B cell (primary cell): Measurements from ENCODE around the gene ELMOD3. TPM values are rescaled to one million over a fixed set of nuclear protein-coding genes. Genes with fewer than 3 reads are reported as not detected.

Experiments
- ATAC-seq: fragments of 200-7000 bp; cut with Tn5 transposase; one replicate; pipeline ENCODE4 v1.10.0; 2021; ENCODE audit warnings: low read depth, mild to moderate bottlenecking, moderate number of reproducible peaks, moderate library complexity
- CTCF ChIA-PET: fragments of 350-600 bp; sonication (Branson Sonifier 250); formaldehyde crosslinking; loops from one replicate; lab custom pipeline; 2021; ENCODE audit warnings: antibody characterized with exemption, inconsistent platforms; lab: Charles Lee
- POLR2A ChIA-PET: fragments of 350-600 bp; sonication (Branson Sonifier 250); formaldehyde crosslinking; loops from one replicate; lab custom pipeline; 2021; ENCODE audit warnings: antibody characterized with exemption; lab: Charles Lee
- DNase-seq: peaks from one replicate; pipeline ENCODE4 v3.0.0; 2013
- H2AFZ ChIP-seq: 2 replicates; pipeline ENCODE4 v1.6.1; 2012; ENCODE audit warnings: mild to moderate bottlenecking, low read depth, low read length; ENCODE audit not compliant: insufficient read depth, poor library complexity, severe bottlenecking
- H3K27ac ChIP-seq, 2 donors: 1 replicate in 1 of 2; 2 replicates in 1 of 2; pipeline ENCODE4 v1.5.1; 2012 to 2013; ENCODE audit warnings: low read length in 2 of 2, mild to moderate bottlenecking in 2 of 2, moderate library complexity in 1 of 2
- H3K27me3 ChIP-seq, 4 experiments: fragments of 200-600 bp in 1 of 4; sonication (generic) in 1 of 4; replicated peaks in 1 of 4; 1 replicate in 2 of 4; 2 replicates in 2 of 4; pipeline versions ENCODE4 v1.6.1 to v1.7.0; 2013 to 2016; ENCODE audit warnings: low read length in 3 of 4, mild to moderate bottlenecking in 2 of 4, mixed read lengths in 1 of 4, moderate library complexity in 1 of 4; ENCODE audit not compliant: insufficient read depth in 4 of 4, control insufficient read depth in 3 of 4; ENCODE audit errors: control extremely low read depth in 1 of 4
- H3K36me3 ChIP-seq, 2 experiments: replicated peaks in 1 of 2; 1 replicate in 1 of 2; 2 replicates in 1 of 2; pipeline versions ENCODE4 v1.6.1 to v1.7.1; 2013; ENCODE audit warnings: low read length in 1 of 2; ENCODE audit not compliant: insufficient read depth in 2 of 2, control insufficient read depth in 1 of 2; ENCODE audit errors: control extremely low read depth in 1 of 2, extremely low read depth in 1 of 2
- H3K4me1 ChIP-seq, 2 donors: fragments of 200-600 bp in 1 of 2; sonication (generic) in 1 of 2; 1 replicate in 1 of 2; 2 replicates in 1 of 2; pipeline versions ENCODE4 v1.5.1 to v1.6.1; 2013 to 2017; ENCODE audit warnings: low read length in 2 of 2; ENCODE audit not compliant: control insufficient read depth in 2 of 2, insufficient read depth in 2 of 2
- H3K4me2 ChIP-seq: replicated peaks from 2 replicates; pipeline ENCODE3; 2012; ENCODE audit warnings: mild to moderate bottlenecking, low read depth, low read length; ENCODE audit not compliant: poor library complexity, severe bottlenecking
- H3K4me3 ChIP-seq, 5 experiments: fragments of 200-600 bp in 1 of 5; sonication (generic) in 1 of 5; 1 replicate in 3 of 5; 2 replicates in 2 of 5; pipeline versions ENCODE4 v1.5.1 to v1.7.0; 2011 to 2016; ENCODE audit warnings: low read length in 4 of 5, mild to moderate bottlenecking in 4 of 5, low read depth in 2 of 5, control low read depth in 1 of 5, moderate library complexity in 1 of 5; ENCODE audit not compliant: insufficient read depth in 1 of 5; ENCODE audit errors: control extremely low read depth in 1 of 5, extremely low read depth in 1 of 5
- H3K79me2 ChIP-seq: fragments of 200-600 bp; sonication (generic); one replicate; pipeline ENCODE4 v1.6.0; 2016; ENCODE audit warnings: low read length; ENCODE audit not compliant: control insufficient read depth, insufficient read depth
- H3K9ac ChIP-seq: fragments of 200-600 bp; sonication (generic); 2 replicates; pipeline ENCODE4 v1.6.1; 2017; ENCODE audit warnings: mild to moderate bottlenecking, low read length, moderate library complexity
- H3K9me3 ChIP-seq, 3 donors: one replicate each; pipeline versions ENCODE4 v1.6.1 to v1.7.1; 2013; ENCODE audit warnings: low read length in 2 of 3; ENCODE audit not compliant: control insufficient read depth in 2 of 3, insufficient read depth in 1 of 3; ENCODE audit errors: control extremely low read depth in 1 of 3
- H4K20me1 ChIP-seq: 2 replicates; pipeline ENCODE4 v1.6.0; 2012; ENCODE audit warnings: mild to moderate bottlenecking, low read length; ENCODE audit not compliant: insufficient read depth, control insufficient read depth, poor library complexity, severe bottlenecking
- H3K27ac Mint-ChIP-seq: one replicate; pipeline ENCODE4 v1.8.0; 2021; ENCODE audit warnings: mixed read lengths
- H3K27me3 Mint-ChIP-seq: one replicate; pipeline ENCODE4 v1.8.0; 2021; ENCODE audit warnings: mixed read lengths
- H3K4me1 Mint-ChIP-seq: one replicate; pipeline ENCODE4 v1.8.0; 2021; ENCODE audit warnings: mixed read lengths
- H3K4me3 Mint-ChIP-seq: one replicate; pipeline ENCODE4 v1.8.0; 2021; ENCODE audit warnings: mixed read lengths
- H3K9me3 Mint-ChIP-seq: one replicate; pipeline ENCODE4 v1.8.0; 2022; ENCODE audit warnings: mixed read lengths; ENCODE audit not compliant: insufficient read depth
- EZH2 ChIP-seq: IDR thresholded peaks from 2 replicates; pipeline ENCODE4 v1.6.1; 2012; ENCODE audit warnings: borderline replicate concordance, low read depth, mild to moderate bottlenecking, moderate library complexity, low read length; ENCODE audit not compliant: insufficient read depth, poor library complexity, severe bottlenecking
- WGBS: methylation state at CpG from one replicate; pipeline ENCODE4 v1.1.5; 2013; ENCODE audit warnings: missing lambda C conversion rate; ENCODE audit not compliant: insufficient coverage; 5-methylcytosine and 5-hydroxymethylcytosine counted together
- intact Hi-C: fragments of 100-400 bp; cut with micrococcal nuclease; formaldehyde crosslinking; loops from one replicate; pipeline ENCODE4 v1.10.0; 2022
- polyA plus RNA-seq: library from polyadenylated mRNA; depleted of rRNA; stranded (reverse); fragments of >200 nt; gene quantifications from 2 replicates; pipeline ENCODE4 v1.2.3, GENCODE V29; 2012
- total RNA-seq, 2 donors: library from RNA; stranded (reverse); fragments of 120-200 nt in 1 of 2; gene quantifications; 1 replicate in 1 of 2; 2 replicates in 1 of 2; pipeline versions ENCODE4 v1.2.3 to v1.2.4, GENCODE V29; 2013 to 2022
- TF ChIP-seq, protein P1 (sequence below): fragments of 200-600 bp; IDR thresholded peaks from one replicate; pipeline ENCODE4 v1.8.0; 2022; ENCODE audit warnings: antibody characterized with exemption, mild to moderate bottlenecking

Gene ELMOD3
- total and polyA plus RNA-seq, 2 donors (not counting 1 experiment from before 2014, with no cell fraction given) = 34.3 to 57.6 TPM

- CTCF ChIA-PET = interaction anchor here (0.7 to 1.3 kb wide), 2 partner anchors 10 to 245 kb away, joined by 3 read pairs; no protein-coding TSS in a partner anchor
- Histone ChIP-seq H3K4me2 (peak overlapping the region; percentile 38), H3K27ac (no peak overlapping the region), H3K4me3 (peak overlapping the region in 3 of 5 experiments; percentile 2 to 49 (median 41)), H4K20me1 (no peaks in the 10 kb centered on the region), H3K36me3 (no peaks in the 10 kb centered on the region), H3K9me3 (no peaks in the 10 kb centered on the region), H2AFZ (no peak overlapping the region), H3K9ac (peak overlapping the region; percentile 41), H3K4me1 (peaks cover 21 to 25% of the 10 kb centered on the region in 2 donors), H3K79me2 (no peaks in the 10 kb centered on the region), H3K27me3 (peaks cover 0 to 14% (median 3%) of the 10 kb centered on the region in 4 experiments)
- Mint-ChIP-seq H3K4me1 (peaks cover 31% of the 10 kb centered on the region), H3K27me3 (peaks cover 12% of the 10 kb centered on the region), H3K27ac (peak overlapping the region; percentile 71), H3K9me3 (no peaks in the 10 kb centered on the region), H3K4me3 (peak overlapping the region; percentile 67)
- intact Hi-C loops = no loop called here
- POLR2A ChIA-PET = no interaction called here
- WGBS = 72% methylated on average over 2 of the region's 9 CpGs
- TF ChIP-seq, protein P1, sequence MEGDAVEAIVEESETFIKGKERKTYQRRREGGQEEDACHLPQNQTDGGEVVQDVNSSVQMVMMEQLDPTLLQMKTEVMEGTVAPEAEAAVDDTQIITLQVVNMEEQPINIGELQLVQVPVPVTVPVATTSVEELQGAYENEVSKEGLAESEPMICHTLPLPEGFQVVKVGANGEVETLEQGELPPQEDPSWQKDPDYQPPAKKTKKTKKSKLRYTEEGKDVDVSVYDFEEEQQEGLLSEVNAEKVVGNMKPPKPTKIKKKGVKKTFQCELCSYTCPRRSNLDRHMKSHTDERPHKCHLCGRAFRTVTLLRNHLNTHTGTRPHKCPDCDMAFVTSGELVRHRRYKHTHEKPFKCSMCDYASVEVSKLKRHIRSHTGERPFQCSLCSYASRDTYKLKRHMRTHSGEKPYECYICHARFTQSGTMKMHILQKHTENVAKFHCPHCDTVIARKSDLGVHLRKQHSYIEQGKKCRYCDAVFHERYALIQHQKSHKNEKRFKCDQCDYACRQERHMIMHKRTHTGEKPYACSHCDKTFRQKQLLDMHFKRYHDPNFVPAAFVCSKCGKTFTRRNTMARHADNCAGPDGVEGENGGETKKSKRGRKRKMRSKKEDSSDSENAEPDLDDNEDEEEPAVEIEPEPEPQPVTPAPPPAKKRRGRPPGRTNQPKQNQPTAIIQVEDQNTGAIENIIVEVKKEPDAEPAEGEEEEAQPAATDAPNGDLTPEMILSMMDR = no peak
- no peak for TF ChIP-seq EZH2
- DNase-seq = no peak
- ATAC-seq = no peak
Observed at GRCh38 chr2:85307527-85307897, 47.1 kb upstream of the ELMOD3 start.

DNA sequence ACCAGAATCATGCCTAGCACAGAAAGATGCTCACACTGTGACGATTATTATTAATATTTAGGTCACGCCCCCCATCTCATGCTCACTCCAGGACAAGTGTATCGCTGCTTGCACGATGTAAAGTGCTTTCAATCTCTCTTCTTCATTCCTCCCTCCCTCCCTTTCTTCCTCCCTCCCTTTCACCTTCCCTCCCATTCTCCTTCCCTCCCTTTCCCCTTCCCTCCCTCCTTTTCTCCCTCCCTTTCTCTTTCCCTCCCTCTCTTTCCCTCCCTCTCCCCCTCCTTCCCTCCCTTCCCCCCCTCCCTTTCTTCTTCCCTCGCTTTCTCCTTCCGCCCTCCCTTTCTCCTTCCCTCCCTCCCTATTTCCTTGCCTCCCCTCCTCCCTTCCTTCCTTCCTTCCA is 46.4 kb upstream of the ELMOD3 start:
- H2AFZ ChIP-seq = no peak overlapping the region
- intact Hi-C loops = no loop called here
- H3K36me3 ChIP-seq = no peaks in the 10 kb centered on the region
- H3K27me3 ChIP-seq = peaks cover 0 to 12% (median 1%) of the 10 kb centered on the region in 4 experiments
- Mint-ChIP-seq H3K27me3 (peaks cover 12% of the 10 kb centered on the region), H3K4me1 (peaks cover 31% of the 10 kb centered on the region), H3K27ac (no peak overlapping the region), H3K9me3 (no peaks in the 10 kb centered on the region), H3K4me3 (no peak overlapping the region)
- peaks cover 21 to 25% of the 10 kb centered on the region in 2 donors for H3K4me1 ChIP-seq
- H3K9me3 ChIP-seq = no peaks in the 10 kb centered on the region
- ChIA-PET POLR2A (no interaction called here), CTCF (interaction anchor here (1.7 to 1.8 kb wide), 2 partner anchors 8 to 13 kb away, joined by 8 to 9 read pairs; no protein-coding TSS in a partner anchor)
- no peak overlapping the region for H3K9ac ChIP-seq
- DNase-seq (no peak), ATAC-seq (no peak)
- TF ChIP-seq EZH2 = no peak
- TF ChIP-seq, protein P1 = no peak
- 100% methylated on average over 4 of the region's 6 CpGs for WGBS
- no peak overlapping the region for H3K27ac ChIP-seq
- no peaks in the 10 kb centered on the region for H3K79me2 ChIP-seq
- H3K4me2 ChIP-seq = peak overlapping the region; percentile 64
- no peaks in the 10 kb centered on the region for H4K20me1 ChIP-seq
- H3K4me3 ChIP-seq = no peak overlapping the region
